Stomach (tissue), 9 donors: ENCODE results near the gene PMS1. TPM values are rescaled to one million over a fixed set of nuclear protein-coding genes. Genes with fewer than 3 reads are reported as not detected.
"Not testable (repeated sequence)": the region's sequence is repeated elsewhere in the genome, so short reads cannot be mapped to it uniquely, and the experiment has no call there.

Source experiments
- DNase-seq, 2 donors: peaks; one replicate each; pipeline versions ENCODE4 v3.0.0 to v3.0.0-alpha.2; 2013 to 2019
- H3K27ac ChIP-seq, 5 donors: fragments of 200-600 bp in 4 of 5; sonication (generic) in 4 of 5; one replicate each; pipeline ENCODE4 v1.5.1; 2013 to 2019; ENCODE audit warnings: mild to moderate bottlenecking in 1 of 5, moderate library complexity in 1 of 5
- H3K27me3 ChIP-seq, 3 donors: fragments of 200-600 bp; sonication (generic); one replicate each; pipeline ENCODE4 v1.5.1; 2017 to 2019; ENCODE audit warnings: mixed run types in 1 of 3
- H3K36me3 ChIP-seq, 4 donors: fragments of 200-600 bp; sonication (generic); 1 replicate in 3 of 4; 2 replicates in 1 of 4; pipeline ENCODE4 v1.5.1; 2016 to 2019
- H3K4me1 ChIP-seq, 4 donors: fragments of 200-600 bp; sonication (generic); one replicate each; pipeline ENCODE4 v1.5.1; 2016 to 2019
- H3K4me3 ChIP-seq, 4 donors: fragments of 200-600 bp; sonication (generic) in 3 of 4; one replicate each; pipeline ENCODE4 v1.5.1; 2016 to 2019; ENCODE audit warnings: mild to moderate bottlenecking in 1 of 4
- H3K9me3 ChIP-seq, 4 donors: fragments of 200-600 bp; sonication (generic); one replicate each; pipeline ENCODE4 v1.5.1; 2016 to 2019
- EP300 ChIP-seq: sonication (generic); formaldehyde crosslinking; IDR thresholded peaks from one replicate; pipeline ENCODE4 v1.6.1; 2017; ENCODE audit warnings: antibody characterized with exemption
- POLR2A ChIP-seq, 4 donors: fragments of 450-650 bp; IDR thresholded peaks; one replicate each; pipeline ENCODE4 v1.6.1; 2016; ENCODE audit warnings: antibody characterized with exemption in 4 of 4, control low read depth in 2 of 4, mild to moderate bottlenecking in 1 of 4, moderate library complexity in 1 of 4
- POLR2AphosphoS5 ChIP-seq, 3 donors: sonication (generic); formaldehyde crosslinking; IDR thresholded peaks; one replicate each; pipeline ENCODE4 v1.6.1; 2016; ENCODE audit warnings: antibody characterized with exemption in 3 of 3
- WGBS, 5 donors: extraction: QIAGEN DNeasy Blood & Tissue Kit in 3 of 5; methylation state at CpG; one replicate each; pipeline versions ENCODE4 v1.1.5 to v1.1.7; 2013 to 2018; 5-methylcytosine and 5-hydroxymethylcytosine counted together
- intact Hi-C: fragments of 100-400 bp; cut with DNase I; formaldehyde crosslinking; loops from one replicate; pipeline ENCODE4 v1.15.1; 2023; ENCODE audit warnings: low total_unique reads
- polyA plus RNA-seq, 3 donors: library from polyadenylated mRNA; stranded (reverse); fragments of 200-250 nt; gene quantifications; one replicate each; pipeline ENCODE4 v1.2.3, GENCODE V29; 2013
- total RNA-seq, 5 donors: library from RNA; depleted of rRNA; stranded (reverse); fragments of >200 nt; gene quantifications; one replicate each; pipeline versions ENCODE4 v1.1.0 to v1.2.3, GENCODE V29; 2014 to 2016
- TF ChIP-seq, protein P1 (sequence below), 7 experiments: fragments of 450-650 bp in 4 of 7; fragments of 200-600 bp in 3 of 7; sonication (generic) in 3 of 7; IDR thresholded peaks; one replicate each; pipeline ENCODE4 v1.5.1; 2016 to 2019; ENCODE audit warnings: antibody characterized with exemption in 7 of 7, control low read depth in 2 of 7, mild to moderate bottlenecking in 1 of 7
- donor health status: healthy with polysubstance abuse.
- donor health status: Bipolar disorder and iron deficiency.
- donor health status: healthy.

The PMS1 gene
- total and polyA plus RNA-seq, 8 donors, result 4.0 to 40.8 (median 15.9) TPM

DNA sequence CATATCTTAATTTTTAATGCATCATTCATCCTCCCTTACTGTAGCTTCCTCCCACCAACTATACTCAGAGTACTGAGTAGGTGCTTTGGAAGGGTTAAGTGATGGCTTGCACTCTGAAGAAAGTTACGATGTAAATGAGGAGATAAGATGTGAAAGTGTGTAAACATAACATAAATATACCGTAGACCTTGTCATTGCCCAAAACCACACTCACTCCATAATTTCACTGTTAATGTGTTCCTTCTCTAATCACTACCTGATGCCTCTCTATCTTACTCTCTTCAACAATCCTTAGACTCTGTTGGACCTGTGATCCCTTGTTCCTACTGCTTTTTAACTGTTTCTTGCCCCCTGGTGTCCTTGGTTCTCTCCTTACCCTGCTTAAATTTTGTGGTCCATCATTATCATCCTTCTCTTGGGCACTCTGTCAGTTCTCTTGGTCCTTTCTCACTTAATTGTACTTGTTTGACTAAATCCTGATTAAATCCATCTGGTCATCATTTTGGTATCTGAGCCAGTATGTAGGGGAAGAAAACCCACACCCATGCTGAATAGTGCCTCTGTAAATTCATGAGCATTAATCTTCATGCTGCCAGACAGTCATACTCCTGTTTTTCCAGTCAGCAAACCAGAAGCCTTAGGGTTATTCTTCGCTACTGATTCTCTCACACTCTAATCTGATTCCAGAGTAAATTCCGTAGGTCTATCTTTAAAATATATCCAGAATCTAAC is 45.0 kb downstream of the PMS1 start:
- intact Hi-C loops, result no loop called here
- DNase-seq, result peak in 1 of 2 donors; percentile 9
- Histone ChIP-seq H3K4me1 (peaks cover 0 to 9% (median 0%) of the 10 kb centered on the region in 4 donors), H3K4me3 (no peak overlapping the region), H3K36me3 (peaks cover 0 to 10% (median 1%) of the 10 kb centered on the region in 4 donors), H3K27ac (no peak overlapping the region), H3K27me3 (no peaks in the 10 kb centered on the region), H3K9me3 (no peaks in the 10 kb centered on the region)
- TF ChIP-seq POLR2AphosphoS5 (IDR thresholded peaks at IDR 0.05) (no peak), EP300 (no peak), POLR2A (IDR thresholded peaks at IDR 0.05) (no peak)
- TF ChIP-seq, protein P1, sequence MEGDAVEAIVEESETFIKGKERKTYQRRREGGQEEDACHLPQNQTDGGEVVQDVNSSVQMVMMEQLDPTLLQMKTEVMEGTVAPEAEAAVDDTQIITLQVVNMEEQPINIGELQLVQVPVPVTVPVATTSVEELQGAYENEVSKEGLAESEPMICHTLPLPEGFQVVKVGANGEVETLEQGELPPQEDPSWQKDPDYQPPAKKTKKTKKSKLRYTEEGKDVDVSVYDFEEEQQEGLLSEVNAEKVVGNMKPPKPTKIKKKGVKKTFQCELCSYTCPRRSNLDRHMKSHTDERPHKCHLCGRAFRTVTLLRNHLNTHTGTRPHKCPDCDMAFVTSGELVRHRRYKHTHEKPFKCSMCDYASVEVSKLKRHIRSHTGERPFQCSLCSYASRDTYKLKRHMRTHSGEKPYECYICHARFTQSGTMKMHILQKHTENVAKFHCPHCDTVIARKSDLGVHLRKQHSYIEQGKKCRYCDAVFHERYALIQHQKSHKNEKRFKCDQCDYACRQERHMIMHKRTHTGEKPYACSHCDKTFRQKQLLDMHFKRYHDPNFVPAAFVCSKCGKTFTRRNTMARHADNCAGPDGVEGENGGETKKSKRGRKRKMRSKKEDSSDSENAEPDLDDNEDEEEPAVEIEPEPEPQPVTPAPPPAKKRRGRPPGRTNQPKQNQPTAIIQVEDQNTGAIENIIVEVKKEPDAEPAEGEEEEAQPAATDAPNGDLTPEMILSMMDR (IDR thresholded peaks at IDR 0.05), result no peak
- WGBS, 5 donors, result 61 to 82% (median 64%) methylated on average over 4 of the region's 4 CpGs

DNA sequence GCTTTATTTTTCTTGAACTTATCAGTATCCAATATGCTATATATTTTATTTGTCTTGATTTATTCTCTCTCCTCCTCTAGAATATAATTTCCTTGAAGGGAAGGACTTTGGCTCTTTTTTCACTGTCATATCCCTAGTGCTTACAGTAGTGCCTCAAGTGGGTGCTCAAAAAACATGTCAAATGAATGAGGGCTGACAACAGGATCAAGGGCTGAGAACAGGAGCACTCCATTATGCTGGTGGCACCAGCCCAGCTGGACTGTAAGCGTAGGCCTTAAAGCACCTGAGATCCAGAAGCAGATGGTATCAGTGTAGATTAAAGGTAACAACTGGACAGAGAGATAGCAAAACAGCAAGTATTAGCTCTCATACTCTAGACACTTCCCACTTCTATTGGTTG is 46.3 kb downstream of the PMS1 start:
- 90 to 97% (median 92%) methylated on average over 1 of the region's 1 CpG for WGBS, 5 donors
- H3K27me3 ChIP-seq, result no peaks in the 10 kb centered on the region
- intact Hi-C loops, result no loop called here
- peaks cover 0 to 10% (median 2%) of the 10 kb centered on the region in 4 donors for H3K36me3 ChIP-seq
- no peaks in the 10 kb centered on the region for H3K9me3 ChIP-seq
- no peak for DNase-seq
- H3K4me1 ChIP-seq, result peaks cover 0 to 4% (median 0%) of the 10 kb centered on the region in 4 donors
- TF ChIP-seq, protein P1 (IDR thresholded peaks at IDR 0.05), result no peak
- TF ChIP-seq POLR2A (IDR thresholded peaks at IDR 0.05) (no peak), POLR2AphosphoS5 (IDR thresholded peaks at IDR 0.05) (no peak), EP300 (no peak)
- no peak overlapping the region for H3K4me3 ChIP-seq
- no peak overlapping the region for H3K27ac ChIP-seq

DNA sequence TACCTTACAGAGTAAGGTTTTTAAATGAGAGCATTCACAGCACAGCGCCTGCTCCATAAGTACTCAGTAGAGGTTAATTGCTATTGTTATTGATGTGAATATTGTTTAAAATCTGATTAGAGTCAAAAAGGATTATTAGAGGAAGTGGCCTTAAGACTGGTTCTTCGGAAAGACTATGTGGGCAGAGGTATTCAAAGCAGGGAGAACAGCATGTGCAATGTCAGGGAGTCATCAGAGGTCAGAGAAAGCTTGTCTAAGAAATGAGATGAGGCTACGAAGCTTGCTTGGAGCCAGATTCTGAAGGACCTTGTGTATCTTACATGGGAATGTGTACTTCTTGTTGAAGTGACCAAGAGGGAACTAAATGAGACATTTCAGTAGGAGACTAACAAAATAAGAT is 49.8 kb downstream of the PMS1 start:
- intact Hi-C loops, result no loop called here
- no peaks in the 10 kb centered on the region for H3K9me3 ChIP-seq
- H3K27me3 ChIP-seq, result no peaks in the 10 kb centered on the region
- WGBS, 5 donors, result 87 to 95% (median 91%) methylated on average over 3 of the region's 3 CpGs
- H3K27ac ChIP-seq, result no peak overlapping the region
- peaks cover 0 to 10% (median 2%) of the 10 kb centered on the region in 4 donors for H3K36me3 ChIP-seq
- TF ChIP-seq POLR2A (IDR thresholded peaks at IDR 0.05) (no peak), EP300 (no peak), POLR2AphosphoS5 (IDR thresholded peaks at IDR 0.05) (no peak)
- TF ChIP-seq, protein P1 (IDR thresholded peaks at IDR 0.05), result no peak
- H3K4me3 ChIP-seq, result no peak overlapping the region
- peaks cover 0 to 14% (median 6%) of the 10 kb centered on the region in 4 donors for H3K4me1 ChIP-seq
- DNase-seq, result no peak

DNA sequence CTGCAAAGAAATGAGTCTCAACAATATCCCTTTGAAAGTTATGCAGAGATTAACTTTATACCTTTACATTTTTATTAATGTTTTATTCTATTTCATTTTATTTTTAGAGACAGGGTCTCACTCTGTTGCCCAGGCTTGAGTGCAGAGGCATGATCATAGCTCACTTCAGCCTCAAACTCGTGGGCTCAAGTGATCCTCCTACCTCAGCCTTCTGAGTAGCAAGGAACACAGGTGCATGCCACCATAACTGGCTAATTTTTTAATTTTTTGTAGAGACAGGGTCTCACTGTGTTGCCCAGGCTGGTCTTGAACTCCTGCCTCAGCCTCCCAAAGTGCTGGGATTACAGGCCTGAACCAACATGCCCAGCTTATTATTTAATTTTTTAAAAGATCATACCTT is 50.4 kb downstream of the PMS1 start:
- H3K9me3 ChIP-seq, DNase-seq, H3K4me3 ChIP-seq, intact Hi-C loops, H3K27ac ChIP-seq, H3K27me3 ChIP-seq: not testable (repeated sequence)
- 91 to 97% (median 95%) methylated on average over 1 of the region's 1 CpG for WGBS, 5 donors
- Histone ChIP-seq H3K4me1 (peaks cover 0 to 14% (median 6%) of the 10 kb centered on the region in 4 donors), H3K36me3 (peaks cover 0 to 10% (median 2%) of the 10 kb centered on the region in 4 donors)
